Measurements from ENCODE around the gene MRGPRG.

Gene MRGPRG

DNA sequence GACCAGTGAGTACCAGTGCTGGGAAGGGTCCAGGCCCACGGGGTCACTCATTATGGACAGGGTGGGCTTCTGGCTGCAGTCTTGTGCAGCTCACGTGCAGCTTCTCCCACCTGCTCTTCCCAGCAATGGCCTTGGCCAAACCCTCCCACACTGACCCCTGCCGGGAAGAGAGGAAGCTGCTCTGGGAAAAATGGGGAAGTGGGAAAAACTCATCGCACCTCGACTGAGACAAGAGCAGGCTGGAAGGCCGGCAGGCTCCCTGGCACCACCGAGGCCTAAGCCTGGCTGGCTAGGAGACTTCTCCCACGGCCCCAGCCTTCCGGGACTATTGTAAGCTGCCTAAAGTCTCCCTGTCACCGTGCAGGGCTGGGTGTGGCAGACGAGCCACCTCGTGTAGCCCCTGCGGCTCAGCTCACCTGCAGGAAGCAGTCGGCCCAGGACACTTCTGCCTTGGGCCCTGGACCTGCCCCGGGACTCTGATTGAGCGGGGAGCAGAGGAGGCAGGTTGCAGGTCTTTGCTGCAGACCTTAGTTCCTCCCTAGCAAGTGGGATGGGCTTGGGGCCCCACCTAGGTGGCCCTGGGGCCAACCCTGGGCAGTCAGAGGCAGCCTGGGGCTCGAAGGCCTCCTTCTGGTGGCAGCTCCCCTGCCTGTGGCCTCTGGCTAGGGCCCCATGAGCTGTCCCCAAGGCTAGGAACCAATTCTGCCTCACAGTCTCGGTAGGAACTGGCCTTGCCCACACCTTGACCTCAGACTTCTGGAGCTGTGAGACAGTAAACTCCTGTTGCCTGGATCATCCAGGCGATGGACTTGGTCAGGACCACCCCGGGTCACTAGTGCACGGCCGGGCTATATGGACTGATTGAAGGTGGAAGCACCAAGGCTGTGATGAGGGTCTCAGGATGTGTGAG is 23.1 kb downstream of the MRGPRG start:
- DNase-seq (ENCODE audit: extremely low read depth in 1 of 2, low read depth in 1 of 2) = no peak

DNA sequence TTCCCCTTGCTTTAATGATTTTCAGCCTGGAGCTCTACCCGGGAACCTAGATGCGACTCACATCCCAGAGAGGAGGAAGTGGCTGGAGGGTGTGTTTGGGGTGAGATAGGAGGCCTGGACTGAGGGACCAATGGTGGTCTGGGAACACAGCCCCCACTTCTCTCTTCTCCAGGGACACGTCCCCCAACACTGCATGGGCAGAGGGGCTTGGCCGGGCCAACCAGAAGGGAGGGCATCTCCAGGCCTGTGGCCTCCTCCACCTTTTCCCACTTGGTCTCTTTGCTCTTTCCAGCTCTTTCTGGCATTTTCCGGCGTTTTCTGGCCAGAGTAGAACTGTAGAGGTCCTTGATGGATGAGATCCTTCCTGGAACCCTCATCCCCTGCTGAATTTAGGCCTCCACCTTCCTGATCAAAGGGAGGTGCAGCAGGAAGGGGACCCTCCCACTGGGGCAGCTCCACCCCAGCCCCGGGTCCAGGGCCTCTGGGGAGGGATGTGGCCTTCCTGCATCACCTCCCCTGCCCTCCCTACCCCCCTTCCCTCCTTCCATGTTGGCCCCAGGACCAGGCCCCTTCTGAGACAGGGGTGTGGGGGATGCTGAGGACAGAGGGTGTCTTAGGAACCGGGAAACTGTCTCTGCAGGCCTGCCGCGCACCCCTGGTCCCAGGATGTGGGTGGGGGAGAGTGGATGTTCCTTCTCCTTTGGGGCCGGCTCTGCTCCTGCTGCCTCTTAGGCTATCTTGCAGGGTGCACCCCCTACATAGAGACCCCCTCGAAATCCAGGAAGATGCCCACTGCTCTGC is 24.4 kb downstream of the MRGPRG start:
- no peak for DNase-seq (ENCODE audit: extremely low read depth in 1 of 2, low read depth in 1 of 2)

DNA sequence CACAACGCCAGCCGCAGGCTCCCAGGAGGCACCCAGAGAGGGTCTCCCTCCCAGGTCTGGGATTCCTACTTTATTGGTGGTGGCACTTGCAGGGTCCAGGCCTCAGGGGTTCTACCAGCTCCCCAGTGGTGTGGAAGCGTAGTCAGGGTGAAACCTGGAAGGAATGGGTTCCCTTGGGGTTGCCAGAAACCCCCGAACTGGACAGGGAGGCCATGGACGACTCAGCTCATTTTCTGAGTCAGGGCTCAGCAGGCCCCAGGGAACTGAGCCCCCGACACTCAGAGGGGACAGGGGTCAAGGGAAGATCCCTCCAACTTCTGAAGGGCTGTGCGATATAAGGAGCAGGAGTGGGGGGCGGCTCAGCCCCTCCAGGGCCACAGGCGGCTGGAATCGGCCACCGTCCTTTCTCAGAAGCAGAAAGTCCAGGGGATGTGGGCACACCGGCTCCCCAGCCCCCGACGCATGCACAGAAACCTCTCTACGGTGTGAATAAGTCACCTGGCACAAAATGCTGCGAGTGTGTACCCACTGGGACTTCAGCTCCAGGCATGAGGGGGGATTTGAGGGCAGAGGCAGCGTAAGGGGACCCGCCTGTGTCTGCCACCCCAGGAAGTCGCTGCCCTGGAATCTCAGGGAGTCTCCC is 25.1 kb downstream of the MRGPRG start:
- no peak for DNase-seq (ENCODE audit: extremely low read depth in 1 of 2, low read depth in 1 of 2)

DNA sequence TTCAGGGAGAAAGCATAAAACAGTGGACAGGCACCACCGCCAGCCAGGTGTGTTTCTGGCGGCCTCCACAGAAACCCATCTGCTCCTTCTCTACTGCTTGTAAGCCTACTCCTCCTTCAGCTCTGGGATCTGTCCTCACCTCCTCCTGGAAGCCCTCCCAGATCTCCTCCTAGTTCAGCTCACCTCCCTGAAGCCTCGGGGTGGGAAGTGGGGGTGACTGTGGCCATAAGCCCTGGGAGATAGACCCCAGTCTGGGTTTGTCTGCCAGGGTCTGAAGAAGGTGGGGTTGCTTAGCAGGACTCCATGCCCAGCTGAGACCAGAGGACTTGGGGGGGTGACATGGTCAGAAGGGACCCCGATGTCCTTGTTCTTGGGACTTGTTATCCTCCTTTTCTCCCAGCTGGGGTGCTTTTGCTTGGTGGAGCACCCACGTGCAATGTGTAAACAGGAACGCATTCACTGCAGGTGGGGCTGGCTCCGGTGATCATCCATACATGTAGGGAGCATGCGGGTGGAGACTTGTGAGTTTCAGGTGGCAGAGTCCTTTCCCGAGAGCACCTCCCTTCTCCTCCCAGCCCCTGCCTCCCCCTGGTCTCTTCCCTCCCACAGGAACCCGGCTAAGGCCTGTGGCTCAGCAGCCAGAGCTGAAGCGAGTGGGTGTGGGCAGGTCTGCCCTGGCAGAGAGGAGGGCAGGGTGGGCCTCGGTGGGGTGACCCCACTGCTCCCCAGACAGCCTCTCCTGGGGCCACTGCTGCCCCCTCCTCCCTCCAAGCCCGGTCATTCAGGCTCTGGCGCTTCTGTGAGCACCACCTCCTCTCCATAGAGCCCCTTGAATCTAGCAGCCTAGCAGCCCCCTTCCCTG is 25.9 kb downstream of the MRGPRG start:
- DNase-seq (ENCODE audit: extremely low read depth in 1 of 2, low read depth in 1 of 2) = no peak

DNA sequence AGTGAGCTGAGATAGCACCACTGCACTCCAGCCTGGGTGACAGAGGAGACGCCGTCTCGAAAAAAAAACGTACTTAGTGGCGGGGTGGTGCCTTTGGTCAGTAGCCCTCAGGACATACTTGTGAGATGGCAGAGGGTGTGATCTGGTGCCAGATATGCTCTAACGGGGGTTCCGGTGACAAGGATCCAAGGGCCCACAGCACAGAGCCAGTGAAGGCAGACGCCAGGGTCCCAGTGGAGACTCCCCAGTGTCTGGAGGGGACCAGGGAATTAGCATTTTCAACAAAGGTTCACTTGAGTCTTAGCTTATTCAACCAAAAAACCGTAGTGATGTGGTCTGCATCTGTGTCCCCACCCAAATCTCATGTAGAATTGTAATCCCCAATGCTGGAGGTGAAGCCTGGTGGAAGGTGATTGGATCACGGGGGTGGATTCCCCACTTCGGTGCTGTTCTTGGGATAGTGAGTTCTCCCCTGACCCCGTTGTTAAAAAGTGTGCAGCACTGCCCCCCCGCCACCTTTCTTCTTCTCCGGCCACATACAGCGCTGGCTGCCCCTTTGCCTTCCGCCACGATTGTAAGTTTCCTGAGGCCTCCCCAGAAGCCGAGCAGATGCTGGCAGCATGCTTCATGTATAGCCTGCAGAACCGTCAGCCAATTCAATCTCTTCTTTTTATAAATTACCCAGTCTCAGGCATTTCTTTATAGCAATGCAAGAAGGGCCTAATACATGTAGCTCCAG is 26.9 kb downstream of the MRGPRG start:
- DNase-seq (ENCODE audit: extremely low read depth in 1 of 2, low read depth in 1 of 2) = no peak

DNA sequence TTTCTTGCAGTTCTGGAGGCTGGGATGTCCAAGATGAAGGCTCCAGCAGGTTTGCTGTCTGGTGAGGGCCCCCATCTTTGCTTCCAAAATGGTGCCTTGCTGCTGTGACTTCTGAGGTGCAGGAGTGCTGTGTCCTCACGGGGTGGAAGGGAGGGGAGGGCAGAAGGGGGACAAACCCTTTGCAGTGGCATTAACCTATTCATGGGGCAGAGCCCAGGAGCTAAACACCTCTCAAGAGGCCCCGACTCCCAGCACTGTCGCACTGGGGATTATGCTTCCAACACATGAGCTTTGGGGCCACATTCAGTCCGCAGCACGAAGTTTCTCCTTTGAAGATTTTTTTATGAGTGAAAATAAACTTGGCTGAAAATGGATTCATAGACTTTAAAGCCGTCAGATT is 28.0 kb downstream of the MRGPRG start:
- DNase-seq (ENCODE audit: extremely low read depth in 1 of 2, low read depth in 1 of 2) = no peak

DNA sequence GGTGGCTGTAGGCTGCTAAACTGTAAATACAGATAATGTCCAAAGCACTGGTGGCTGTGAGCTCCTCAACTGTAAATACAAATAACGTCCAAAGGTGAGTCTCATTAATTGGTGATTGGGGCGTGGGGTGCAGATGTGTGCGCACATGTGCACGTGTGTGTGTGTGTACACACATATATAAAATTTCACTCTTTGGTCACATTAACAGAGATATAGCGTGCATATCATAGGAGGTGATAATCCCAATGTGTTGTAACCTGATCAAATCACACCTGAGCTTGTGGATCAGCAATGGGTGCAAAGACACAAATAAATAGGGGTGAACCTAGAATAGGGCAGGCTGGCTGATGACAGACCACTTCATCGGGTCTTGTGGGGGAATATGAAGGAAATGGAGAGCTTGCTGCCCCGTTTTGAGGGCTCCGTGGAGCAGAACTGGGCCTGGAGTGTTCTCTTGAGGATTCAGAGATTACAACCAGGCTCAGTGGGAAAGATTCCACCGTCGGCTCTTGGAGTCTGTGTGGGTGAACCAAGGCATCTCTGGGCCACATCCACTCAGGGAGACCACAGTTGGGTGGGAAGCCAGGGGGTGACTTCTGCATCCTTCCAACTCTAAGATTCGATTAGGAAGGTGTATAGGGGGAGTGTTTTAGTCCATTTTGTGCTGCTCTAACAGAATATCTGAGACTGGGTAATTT is 28.6 kb downstream of the MRGPRG start:
- DNase-seq (ENCODE audit: extremely low read depth in 1 of 2, low read depth in 1 of 2) = no peak

DNA sequence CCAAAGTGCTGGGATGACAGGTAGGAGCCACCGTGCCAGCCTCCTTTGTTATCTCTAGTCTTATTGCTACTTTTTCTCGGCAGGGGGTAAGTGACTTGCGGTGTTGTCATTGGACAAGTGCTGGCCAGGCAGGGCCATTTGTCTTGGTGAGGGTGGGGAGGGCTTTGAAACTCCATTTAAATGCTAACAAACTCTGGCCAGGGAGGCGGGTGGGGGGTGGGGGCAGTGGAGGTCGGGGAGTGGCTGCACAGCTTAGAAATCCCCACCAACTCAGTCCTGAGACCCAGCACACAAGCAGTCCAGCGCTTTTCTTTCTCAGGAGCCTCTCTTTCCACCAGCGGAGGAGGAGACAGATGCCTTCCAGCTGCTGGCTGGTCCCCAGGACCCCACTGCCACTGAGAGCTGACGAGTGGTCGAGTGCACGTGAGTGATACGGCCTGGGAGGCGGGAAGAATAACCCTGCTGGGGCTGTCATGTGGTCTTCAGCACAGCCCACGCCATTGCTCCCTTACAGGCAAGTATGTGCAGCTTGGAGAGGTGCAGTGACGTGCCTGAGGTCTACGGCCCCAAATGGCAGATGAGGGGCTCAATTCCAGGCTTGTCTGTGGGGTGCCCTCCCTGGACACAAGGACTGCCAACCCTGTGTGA is 29.3 kb downstream of the MRGPRG start:
- DNase-seq (ENCODE audit: extremely low read depth in 1 of 2, low read depth in 1 of 2) = no peak

DNA sequence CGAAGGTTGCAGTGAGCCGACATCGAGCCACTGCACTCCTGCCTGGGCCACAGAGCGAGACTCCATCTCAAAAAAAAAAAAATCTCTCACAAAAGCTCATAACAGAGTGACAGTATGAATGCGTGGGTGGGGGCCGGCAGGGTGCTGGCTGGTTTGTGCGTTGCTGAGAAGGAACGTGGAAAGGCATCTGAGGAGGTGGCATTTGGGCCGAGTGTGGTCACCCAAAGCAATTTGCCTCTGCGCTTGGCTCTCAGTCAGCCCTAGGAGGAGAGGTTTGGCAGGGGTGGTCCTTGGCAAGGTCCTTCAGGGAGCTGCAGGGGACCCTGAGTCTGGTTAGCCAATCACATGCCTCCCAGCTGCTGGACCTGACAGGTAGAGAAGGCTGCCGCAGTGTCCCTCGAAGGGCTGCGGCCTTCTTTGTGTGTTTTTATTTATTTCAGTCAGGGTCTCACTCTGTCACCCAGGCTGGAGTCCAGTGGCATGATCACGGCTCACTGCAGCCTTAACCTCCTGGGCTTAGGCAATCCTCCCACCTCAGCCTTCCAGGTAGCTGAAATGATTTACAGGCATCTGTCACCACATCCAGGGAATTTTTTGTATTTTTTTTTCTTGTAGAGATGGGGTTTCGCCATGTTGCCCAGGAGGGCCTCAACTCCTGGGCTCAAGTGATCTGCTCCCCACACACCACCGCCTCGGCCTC is 30.0 kb downstream of the MRGPRG start:
- DNase-seq (ENCODE audit: extremely low read depth in 1 of 2, low read depth in 1 of 2) = no peak

DNA sequence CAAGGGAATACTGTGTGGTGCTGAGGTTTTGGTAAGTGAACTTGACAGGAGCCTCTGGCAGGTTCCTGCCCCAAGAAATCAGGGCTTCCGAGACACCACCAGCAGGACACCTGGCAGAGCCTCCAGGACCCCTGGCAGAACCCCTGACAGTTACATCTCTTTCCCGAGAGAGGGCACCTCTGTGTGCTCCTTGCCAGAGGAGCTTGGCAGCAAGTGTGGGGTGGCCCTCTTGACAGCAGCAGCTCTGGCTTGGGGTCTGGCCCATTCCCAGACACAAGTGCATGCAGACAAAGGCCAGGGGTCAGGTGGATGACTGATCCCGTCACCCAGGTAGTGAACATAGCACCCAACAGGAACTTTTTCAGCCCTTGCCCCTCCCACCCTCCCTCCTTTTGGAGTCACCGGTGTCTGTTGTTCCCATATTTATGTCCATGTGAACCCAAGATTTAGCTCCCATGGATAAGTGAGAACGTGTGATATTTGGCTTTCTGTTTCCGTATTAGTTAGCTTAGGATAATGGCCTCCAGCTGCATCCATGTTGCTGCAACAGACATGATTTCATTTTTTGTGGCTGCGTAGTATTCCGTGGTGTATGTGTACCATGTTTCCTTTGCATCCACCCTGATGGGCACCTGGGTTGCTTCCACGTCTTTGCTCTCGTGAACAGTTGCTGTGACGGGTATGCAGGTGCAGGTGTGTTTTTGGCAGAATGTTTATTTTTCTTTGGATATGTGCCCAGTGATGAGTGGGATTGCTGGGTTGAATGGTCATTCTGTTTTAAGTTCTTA is 32.3 kb downstream of the MRGPRG start:
- DNase-seq (ENCODE audit: extremely low read depth in 1 of 2, low read depth in 1 of 2) = no peak

DNA sequence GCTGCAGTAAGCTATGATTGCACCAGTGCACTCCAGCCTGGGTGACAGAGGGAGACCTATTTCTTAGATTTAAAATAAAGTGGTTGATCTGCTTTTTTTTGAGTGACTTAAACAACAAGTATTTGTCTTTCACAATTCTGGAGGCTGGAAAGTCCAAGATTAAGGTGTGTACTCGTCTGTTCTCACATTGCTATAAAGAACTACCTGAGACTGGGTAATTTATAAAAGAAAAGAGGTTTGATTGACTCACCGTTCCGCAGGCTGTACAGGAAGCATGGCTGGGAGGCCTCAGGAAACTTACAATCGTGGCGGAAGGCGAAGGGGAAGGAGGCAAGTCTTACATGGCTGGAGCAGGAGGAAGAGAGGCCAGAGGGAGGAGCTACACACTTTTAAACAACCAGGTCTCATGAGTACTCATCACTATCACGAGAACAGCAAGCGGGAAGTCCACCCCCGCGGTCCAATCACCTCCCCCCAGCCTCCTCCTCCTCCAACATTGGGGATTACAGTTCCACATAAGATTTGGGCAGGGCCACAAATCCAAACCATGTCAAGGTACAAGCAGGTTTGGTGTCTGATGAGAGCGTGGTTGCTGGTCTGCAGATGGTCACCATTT is 33.8 kb downstream of the MRGPRG start:
- no peak for DNase-seq (ENCODE audit: extremely low read depth in 1 of 2, low read depth in 1 of 2)

DNA sequence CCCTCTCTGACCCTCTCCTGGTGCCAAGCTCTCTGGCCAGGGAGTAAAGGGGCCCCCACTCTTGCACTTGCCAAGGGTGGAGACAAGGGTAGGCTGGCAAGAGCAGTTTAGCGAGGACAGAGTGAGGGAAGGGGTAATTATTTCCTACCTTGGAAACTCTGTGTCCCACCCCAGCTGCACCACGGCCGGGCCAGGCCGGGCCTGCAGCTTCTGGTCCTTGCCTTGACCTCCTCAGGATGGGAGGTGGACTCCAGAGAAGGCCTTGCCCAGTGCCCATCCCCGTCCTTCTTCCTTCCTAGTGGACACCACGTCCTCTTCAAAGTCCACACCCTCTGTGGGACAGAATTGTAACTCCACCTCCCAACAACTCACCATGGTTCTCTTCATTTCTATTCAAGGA is 35.1 kb downstream of the MRGPRG start:
- DNase-seq (ENCODE audit: extremely low read depth in 1 of 2, low read depth in 1 of 2) = no peak

DNA sequence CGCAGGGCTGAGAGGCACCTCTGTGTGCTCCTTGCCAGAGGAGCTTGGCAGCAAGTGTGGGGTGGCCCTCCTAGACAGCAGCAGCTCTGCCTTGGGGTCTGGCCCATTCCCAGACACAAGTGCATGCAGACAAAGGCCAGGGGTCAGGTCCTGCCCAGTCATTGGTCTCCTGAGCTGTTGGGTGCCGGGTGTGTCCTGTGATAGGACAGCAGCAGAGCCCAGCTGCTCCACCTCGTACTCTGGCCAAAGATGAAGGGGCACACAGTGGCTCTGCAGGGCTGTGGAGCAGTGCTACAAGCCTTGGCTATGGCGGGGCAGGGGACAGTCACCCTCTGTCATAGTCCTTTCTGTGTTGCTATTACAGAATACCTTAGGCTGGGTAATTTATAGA is 36.2 kb downstream of the MRGPRG start:
- DNase-seq (ENCODE audit: extremely low read depth in 1 of 2, low read depth in 1 of 2) = no peak

DNA sequence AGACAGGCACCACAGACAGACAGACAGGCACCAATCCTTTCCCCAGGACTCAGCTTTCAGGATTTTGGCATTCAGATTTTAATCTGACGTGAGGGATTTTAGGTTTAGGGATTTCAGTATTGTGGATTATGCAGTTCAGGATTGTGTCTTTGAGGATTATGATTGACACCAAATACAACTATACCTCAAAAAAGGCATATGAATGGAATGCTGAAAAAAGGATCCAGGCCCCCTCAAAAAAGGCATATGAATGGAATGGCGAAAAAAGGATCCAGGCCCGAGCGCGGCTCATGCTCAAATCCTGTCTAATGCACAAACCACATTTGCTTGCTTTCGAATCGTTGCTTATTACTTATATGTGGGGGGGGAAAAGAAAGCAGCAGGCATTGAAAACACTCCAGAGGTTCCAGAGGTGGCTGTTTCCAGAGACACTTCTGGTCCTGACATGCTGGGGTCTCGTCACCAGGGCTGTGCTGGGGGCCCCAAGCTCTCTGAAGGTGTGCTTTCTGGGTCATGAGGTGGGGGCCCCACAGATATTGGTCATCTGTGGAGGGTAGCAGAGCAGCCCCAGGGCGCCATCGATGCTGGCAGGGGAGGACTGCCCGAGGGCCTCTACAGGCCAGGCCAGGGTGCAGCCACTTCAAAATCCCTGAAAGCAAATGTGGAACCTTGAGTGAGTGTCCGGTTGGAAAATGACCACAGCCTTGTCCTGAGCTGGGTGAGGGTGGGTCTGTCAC is 36.7 kb downstream of the MRGPRG start:
- no peak for DNase-seq (ENCODE audit: extremely low read depth in 1 of 2, low read depth in 1 of 2)

DNA sequence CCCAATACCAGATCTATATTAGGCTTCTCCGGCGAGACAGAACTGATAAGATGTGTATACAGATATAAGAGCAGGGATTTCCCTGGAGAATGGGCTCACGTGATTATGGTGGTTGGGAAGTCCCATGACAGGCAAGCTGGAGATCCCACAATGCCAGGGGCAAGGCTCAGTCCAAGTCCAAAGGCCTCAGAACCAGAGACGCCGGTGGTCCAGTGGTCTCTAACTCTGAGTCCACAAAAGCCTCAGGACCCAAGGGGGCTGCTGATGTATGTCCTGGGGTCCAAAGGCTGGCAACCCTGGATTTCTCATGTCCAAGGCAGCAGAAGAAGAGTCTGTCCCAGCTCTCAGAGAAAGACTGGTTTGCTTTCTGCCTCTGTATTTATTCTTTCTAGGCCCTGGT is 37.7 kb downstream of the MRGPRG start:
- no peak for DNase-seq (ENCODE audit: extremely low read depth in 1 of 2, low read depth in 1 of 2)

DNA sequence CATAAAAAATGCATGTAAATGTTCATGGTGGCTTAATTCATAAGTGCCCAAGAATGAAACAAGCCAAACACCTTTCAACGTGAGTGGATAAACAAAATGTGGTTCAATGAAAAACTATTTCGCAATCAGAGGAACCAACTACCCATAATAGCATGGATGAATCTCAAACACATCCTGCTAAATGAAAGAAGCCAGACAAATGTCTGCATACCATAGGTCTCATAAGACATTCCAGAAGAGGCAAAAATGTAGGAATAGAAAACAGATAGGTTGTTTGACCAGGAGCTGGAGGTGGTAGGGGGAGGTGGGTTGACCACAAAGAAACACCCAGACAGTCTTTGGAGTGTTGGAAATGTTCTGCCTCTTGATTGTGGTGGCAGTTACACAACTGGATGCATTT is 40.3 kb downstream of the MRGPRG start:
- no peak for DNase-seq (ENCODE audit: extremely low read depth in 1 of 2, low read depth in 1 of 2)
